Spleen (tissue), 7 donors: Measurements from ENCODE around the gene FYB1.

Experiments
- POLR2A ChIP-seq, 3 donors: fragments of 450-650 bp; IDR thresholded peaks; one replicate each; pipeline ENCODE4 v1.5.1; 2017; ENCODE audit warnings: antibody characterized with exemption in 3 of 3, mild to moderate bottlenecking in 1 of 3
- POLR2AphosphoS5 ChIP-seq, 3 donors: sonication (generic); formaldehyde crosslinking; IDR thresholded peaks; one replicate each; pipeline ENCODE4 v1.5.1; 2017; ENCODE audit warnings: antibody characterized with exemption in 3 of 3
- TF ChIP-seq, protein P1 (sequence below), 11 experiments: fragments of 200-600 bp in 7 of 11; fragments of 450-650 bp in 4 of 11; sonication (generic) in 4 of 11; IDR thresholded peaks in 8 of 11; conservative IDR thresholded peaks in 3 of 11; 1 replicate in 7 of 11; 2 replicates in 4 of 11; pipeline versions ENCODE4 v1.4.0 to v1.8.0; 2016 to 2021; ENCODE audit warnings: antibody characterized with exemption in 11 of 11, inconsistent platforms in 4 of 11, mild to moderate bottlenecking in 1 of 11
- donor health status: DM: no; HTN: no; CAD: no; lungs with moderate emphysema.
- donor health status: DM: no; HTN: no; CAD: no.
- donor health status: DM: no; HTN: no; CAD: no.

DNA sequence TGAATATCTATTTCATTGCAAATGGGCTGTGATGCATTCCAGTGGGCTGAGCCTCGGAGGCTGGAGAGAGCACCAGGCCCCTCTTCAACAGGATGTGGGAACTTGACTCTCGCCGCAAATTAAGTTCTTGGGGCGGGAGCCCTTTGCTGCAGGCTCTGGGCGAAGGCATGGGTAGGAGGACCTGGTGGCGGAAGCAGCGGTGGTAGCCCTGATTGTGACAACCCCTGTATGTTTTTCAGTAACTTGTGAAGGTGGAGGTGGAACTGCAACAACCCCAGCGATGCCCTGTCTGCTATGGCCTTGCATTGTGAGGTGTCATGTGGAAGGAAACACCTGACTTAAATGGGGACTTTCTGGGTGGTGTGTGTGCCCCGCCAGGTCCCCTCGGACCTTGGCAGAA is 9.4 kb downstream of the FYB1 start:
- no peak for TF ChIP-seq POLR2A (IDR thresholded peaks at IDR 0.05)
- TF ChIP-seq, protein P1, sequence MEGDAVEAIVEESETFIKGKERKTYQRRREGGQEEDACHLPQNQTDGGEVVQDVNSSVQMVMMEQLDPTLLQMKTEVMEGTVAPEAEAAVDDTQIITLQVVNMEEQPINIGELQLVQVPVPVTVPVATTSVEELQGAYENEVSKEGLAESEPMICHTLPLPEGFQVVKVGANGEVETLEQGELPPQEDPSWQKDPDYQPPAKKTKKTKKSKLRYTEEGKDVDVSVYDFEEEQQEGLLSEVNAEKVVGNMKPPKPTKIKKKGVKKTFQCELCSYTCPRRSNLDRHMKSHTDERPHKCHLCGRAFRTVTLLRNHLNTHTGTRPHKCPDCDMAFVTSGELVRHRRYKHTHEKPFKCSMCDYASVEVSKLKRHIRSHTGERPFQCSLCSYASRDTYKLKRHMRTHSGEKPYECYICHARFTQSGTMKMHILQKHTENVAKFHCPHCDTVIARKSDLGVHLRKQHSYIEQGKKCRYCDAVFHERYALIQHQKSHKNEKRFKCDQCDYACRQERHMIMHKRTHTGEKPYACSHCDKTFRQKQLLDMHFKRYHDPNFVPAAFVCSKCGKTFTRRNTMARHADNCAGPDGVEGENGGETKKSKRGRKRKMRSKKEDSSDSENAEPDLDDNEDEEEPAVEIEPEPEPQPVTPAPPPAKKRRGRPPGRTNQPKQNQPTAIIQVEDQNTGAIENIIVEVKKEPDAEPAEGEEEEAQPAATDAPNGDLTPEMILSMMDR (IDR thresholded peaks at IDR 0.05 in 8 of 11, conservative IDR thresholded peaks at IDR 0.05 in 3 of 11) = no peak
- TF ChIP-seq POLR2AphosphoS5 (IDR thresholded peaks at IDR 0.05) = peak; percentile 44 to 71 (median 68)
